Endothelial cell (in vitro differentiated cells): ENCODE measurements around the gene DEGS2. TPM values are rescaled to one million over a fixed set of nuclear protein-coding genes. Genes with fewer than 3 reads are reported as not detected.
A peak's percentile ranks its signal among the peaks of the same experiment; 100 is the strongest.

ENCODE experiments used
- DNase-seq: peaks from one replicate; pipeline ENCODE4 v3.0.0; 2021; ENCODE audit warnings: low spot score
- H3K27ac Mint-ChIP-seq: one replicate; pipeline ENCODE4 v1.8.0; 2021; ENCODE audit warnings: mixed read lengths, inconsistent platforms; ENCODE audit not compliant: unreplicated experiment
- H3K27me3 Mint-ChIP-seq: one replicate; pipeline ENCODE4 v1.8.0; 2021; ENCODE audit warnings: mild to moderate bottlenecking, moderate library complexity, mixed read lengths, inconsistent platforms; ENCODE audit not compliant: unreplicated experiment
- H3K36me3 Mint-ChIP-seq: one replicate; pipeline ENCODE4 v1.8.0; 2021; ENCODE audit warnings: mild to moderate bottlenecking, low read depth, mixed read lengths, inconsistent platforms; ENCODE audit not compliant: unreplicated experiment
- H3K4me1 Mint-ChIP-seq: one replicate; pipeline ENCODE4 v1.8.0; 2021; ENCODE audit warnings: mild to moderate bottlenecking, mixed read lengths, inconsistent platforms; ENCODE audit not compliant: unreplicated experiment
- H3K4me3 Mint-ChIP-seq: one replicate; pipeline ENCODE4 v1.8.0; 2021; ENCODE audit warnings: mild to moderate bottlenecking, mixed read lengths, inconsistent platforms; ENCODE audit not compliant: unreplicated experiment
- H3K9me3 Mint-ChIP-seq: one replicate; pipeline ENCODE4 v1.8.0; 2021; ENCODE audit warnings: mixed read lengths, inconsistent platforms; ENCODE audit not compliant: unreplicated experiment
- total RNA-seq: library from RNA; stranded (reverse); fragmentation: NEBNext Ultra II Directional; extraction: Animal tissue kit (Norgen Biotek cat#: 25700); gene quantifications from one replicate; pipeline ENCODE4 v1.2.1, GENCODE V29; 2021; ENCODE audit not compliant: unreplicated experiment
- TF ChIP-seq, protein P1 (sequence below): fragments of 200-600 bp; sonication (generic); IDR thresholded peaks from one replicate; pipeline ENCODE4 v1.5.0; 2021; ENCODE audit warnings: antibody characterized with exemption; ENCODE audit not compliant: unreplicated experiment

The DEGS2 gene
- total RNA-seq, 1 donor from 2014 or later, result not detected

DNA sequence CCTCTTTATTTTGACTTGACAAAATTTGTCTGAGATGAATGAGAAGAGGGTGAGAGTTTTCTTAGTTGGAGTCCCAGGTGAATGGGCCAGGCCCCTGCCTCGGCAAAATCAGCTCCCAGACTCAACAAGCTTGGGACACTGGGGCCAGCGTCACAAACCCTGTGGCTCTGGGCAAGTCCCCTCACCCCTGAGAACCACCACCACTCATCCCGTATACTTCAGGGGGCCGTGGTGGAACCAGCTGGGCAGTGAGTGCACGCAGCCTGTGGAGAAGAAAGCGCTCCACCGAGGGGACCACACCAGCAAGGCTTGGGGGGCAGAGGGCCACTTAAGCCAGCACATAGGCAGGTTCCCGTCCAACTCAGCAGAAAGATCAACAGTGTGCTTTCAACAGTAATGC, 40.2 kb downstream of the DEGS2 start:
- peaks cover 20% of the 10 kb centered on the region for H3K36me3 Mint-ChIP-seq
- H3K27me3 Mint-ChIP-seq, result peaks cover 6% of the 10 kb centered on the region
- H3K4me1 Mint-ChIP-seq, result peaks cover 2% of the 10 kb centered on the region
- H3K27ac Mint-ChIP-seq, result no peak overlapping the region
- peak overlapping the region; percentile 11 for H3K4me3 Mint-ChIP-seq
- no peak for DNase-seq
- H3K9me3 Mint-ChIP-seq, result no peaks in the 10 kb centered on the region
- TF ChIP-seq, protein P1, sequence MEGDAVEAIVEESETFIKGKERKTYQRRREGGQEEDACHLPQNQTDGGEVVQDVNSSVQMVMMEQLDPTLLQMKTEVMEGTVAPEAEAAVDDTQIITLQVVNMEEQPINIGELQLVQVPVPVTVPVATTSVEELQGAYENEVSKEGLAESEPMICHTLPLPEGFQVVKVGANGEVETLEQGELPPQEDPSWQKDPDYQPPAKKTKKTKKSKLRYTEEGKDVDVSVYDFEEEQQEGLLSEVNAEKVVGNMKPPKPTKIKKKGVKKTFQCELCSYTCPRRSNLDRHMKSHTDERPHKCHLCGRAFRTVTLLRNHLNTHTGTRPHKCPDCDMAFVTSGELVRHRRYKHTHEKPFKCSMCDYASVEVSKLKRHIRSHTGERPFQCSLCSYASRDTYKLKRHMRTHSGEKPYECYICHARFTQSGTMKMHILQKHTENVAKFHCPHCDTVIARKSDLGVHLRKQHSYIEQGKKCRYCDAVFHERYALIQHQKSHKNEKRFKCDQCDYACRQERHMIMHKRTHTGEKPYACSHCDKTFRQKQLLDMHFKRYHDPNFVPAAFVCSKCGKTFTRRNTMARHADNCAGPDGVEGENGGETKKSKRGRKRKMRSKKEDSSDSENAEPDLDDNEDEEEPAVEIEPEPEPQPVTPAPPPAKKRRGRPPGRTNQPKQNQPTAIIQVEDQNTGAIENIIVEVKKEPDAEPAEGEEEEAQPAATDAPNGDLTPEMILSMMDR, result no peak

DNA sequence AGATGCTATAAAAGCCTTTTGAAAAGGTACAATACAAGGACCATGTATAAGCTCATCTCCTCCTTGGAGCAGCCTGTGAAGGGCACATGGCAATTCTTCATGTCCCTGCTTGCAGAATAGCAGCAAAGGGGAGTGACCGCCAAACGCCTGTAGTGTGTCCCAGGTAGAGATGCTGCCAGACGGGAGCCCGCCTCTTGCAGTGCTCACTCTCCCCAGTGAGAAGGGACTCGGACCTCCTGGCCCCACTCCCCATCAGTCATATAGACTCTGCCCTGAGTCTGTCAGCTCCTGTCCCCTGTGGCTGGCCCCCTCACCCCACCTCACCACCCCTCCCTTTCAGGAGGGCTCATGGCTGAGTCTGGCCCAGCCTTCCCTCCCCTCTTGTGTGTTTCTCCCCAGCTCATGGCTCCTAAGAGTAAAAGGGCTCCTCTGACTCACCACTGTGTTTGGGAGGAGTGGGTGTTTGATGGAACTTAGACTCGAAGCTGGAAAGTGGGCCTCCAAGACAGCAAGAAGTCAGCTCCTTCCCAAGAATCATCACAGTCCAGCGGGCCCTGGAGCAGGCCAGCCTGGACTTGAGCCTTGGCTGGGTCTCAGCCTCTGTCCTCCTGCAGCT, 40.9 kb downstream of the DEGS2 start:
- H3K9me3 Mint-ChIP-seq, result no peaks in the 10 kb centered on the region
- DNase-seq, result no peak
- H3K4me1 Mint-ChIP-seq, result peaks cover 3% of the 10 kb centered on the region
- no peak overlapping the region for H3K27ac Mint-ChIP-seq
- peaks cover 6% of the 10 kb centered on the region for H3K27me3 Mint-ChIP-seq
- TF ChIP-seq, protein P1, result no peak
- H3K36me3 Mint-ChIP-seq, result peaks cover 18% of the 10 kb centered on the region
- H3K4me3 Mint-ChIP-seq, result no peak overlapping the region

DNA sequence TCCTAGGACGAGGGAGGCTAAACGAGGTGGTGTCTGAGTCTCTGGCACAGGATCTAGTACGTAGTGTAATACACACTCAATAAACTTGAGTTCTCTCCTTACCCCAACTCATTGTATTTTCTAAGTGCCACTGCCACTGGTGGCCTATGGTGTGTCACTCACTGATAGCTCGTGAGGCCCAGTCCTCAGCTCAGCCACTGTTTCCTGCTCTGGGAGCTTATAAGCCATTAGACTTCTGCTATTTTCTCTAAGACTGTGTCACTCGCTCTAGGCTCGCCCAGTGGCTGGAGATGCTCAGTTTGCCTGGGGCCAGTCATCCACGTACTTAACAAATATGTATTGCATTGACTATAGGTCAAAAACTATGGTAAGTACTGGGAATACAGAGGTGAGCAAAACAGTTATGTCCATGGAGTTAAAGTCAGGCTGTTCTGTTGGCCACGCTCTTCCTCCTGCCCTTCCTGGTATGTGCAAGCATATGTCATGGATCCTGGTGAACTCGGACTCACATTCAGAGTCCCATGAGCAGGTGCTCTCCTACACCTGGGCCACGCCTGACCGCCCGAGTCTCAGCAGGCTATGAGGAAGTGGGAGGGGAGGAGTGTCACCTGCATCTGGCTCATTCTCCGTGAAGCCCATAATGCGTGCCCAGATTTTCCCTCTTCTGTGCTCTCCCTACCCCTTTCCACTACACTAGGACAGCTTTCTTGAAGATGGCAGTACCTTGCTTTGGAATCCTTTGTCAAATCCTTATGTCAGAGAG, 41.6 kb downstream of the DEGS2 start:
- DNase-seq, result no peak
- Mint-ChIP-seq H3K9me3 (no peaks in the 10 kb centered on the region), H3K27me3 (peaks cover 9% of the 10 kb centered on the region), H3K36me3 (peaks cover 13% of the 10 kb centered on the region), H3K27ac (no peak overlapping the region), H3K4me3 (no peak overlapping the region), H3K4me1 (peaks cover 10% of the 10 kb centered on the region)
- TF ChIP-seq, protein P1, result no peak

DNA sequence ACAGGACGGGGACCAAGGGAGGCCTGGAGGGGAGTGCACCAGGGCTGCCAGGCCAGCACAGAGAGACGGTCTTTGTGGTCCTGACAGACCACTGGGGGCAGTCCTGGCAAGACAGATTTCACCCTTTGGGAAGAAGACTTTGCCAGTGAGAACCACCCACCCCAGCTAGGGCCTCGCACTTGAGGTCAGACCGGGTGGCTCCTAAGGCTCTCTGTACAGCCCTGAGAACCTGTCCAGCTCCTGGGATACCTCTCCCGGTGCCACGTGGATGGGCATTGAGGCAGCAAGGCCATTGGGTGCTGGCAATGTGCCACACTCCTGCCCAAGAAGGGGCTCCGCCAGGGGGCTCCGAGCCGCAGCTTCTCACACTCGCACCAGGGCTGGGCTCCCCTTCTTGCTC, 42.4 kb downstream of the DEGS2 start:
- Mint-ChIP-seq H3K4me1 (peaks cover 11% of the 10 kb centered on the region), H3K36me3 (peaks cover 13% of the 10 kb centered on the region), H3K27ac (no peak overlapping the region), H3K4me3 (no peak overlapping the region), H3K27me3 (peaks cover 9% of the 10 kb centered on the region), H3K9me3 (no peaks in the 10 kb centered on the region)
- DNase-seq, result no peak
- TF ChIP-seq, protein P1, result no peak

DNA sequence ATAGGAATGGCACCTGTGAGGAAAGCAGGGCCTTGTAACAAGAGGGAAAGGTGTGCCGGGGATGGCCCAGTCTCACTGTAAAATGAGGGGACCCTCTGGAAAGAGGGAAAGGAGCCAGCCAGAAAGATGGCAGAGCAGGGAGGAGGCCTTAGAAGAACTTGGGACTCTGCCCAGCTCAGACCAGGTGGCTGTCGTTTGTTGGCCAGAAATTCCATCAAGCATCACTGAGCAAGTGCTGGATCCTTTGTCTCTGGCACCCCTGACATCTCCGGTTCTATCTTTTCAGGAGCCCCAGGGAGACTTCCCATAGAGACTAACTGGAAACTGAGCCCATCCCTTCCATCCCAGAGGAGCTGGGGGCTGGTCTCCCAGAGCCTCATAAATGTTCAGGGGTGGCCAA, 43.3 kb downstream of the DEGS2 start:
- H3K27me3 Mint-ChIP-seq, result peaks cover 9% of the 10 kb centered on the region
- H3K4me1 Mint-ChIP-seq, result peaks cover 11% of the 10 kb centered on the region
- H3K9me3 Mint-ChIP-seq, result no peaks in the 10 kb centered on the region
- peaks cover 13% of the 10 kb centered on the region for H3K36me3 Mint-ChIP-seq
- no peak overlapping the region for H3K4me3 Mint-ChIP-seq
- H3K27ac Mint-ChIP-seq, result no peak overlapping the region
- no peak for DNase-seq
- TF ChIP-seq, protein P1, result no peak
